SK-N-SH (cell line): ENCODE results near the gene GNG4. TPM values are rescaled to one million over a fixed set of nuclear protein-coding genes. Genes with fewer than 3 reads are reported as not detected.
A peak's percentile ranks its signal among the peaks of the same experiment; 100 is the strongest.

Experiments used
- CTCF ChIA-PET: fragments of 300-600, 350-600 bp; formaldehyde crosslinking; extraction: SDS; loops from one replicate; lab custom pipeline; 2021; lab: Yijun Ruan, JAX
- POLR2A ChIA-PET: fragments of 350-600 bp; sonication (Branson Sonifier 250); formaldehyde crosslinking; extraction: SDS; loops from one replicate; lab custom pipeline; 2020; ENCODE audit warnings: antibody characterized with exemption, inconsistent platforms; lab: Yijun Ruan, JAX
- DNase-seq: peaks from one replicate; pipeline ENCODE4 v3.0.0; 2012
- H2AFZ ChIP-seq: fragments of 200-600 bp; sonication (generic); 2 replicates; pipeline ENCODE4 v1.8.1; 2016; ENCODE audit warnings: antibody characterized with exemption, mild to moderate bottlenecking, low read depth
- H3F3A ChIP-seq: fragments of 200-600 bp; sonication (generic); replicated peaks from 2 replicates; pipeline ENCODE3; 2016; ENCODE audit warnings: antibody characterized with exemption, mild to moderate bottlenecking; ENCODE audit not compliant: insufficient read depth
- H3K27ac ChIP-seq, 2 experiments: fragments of 200-500 bp in 1 of 2; fragments of 200-600 bp in 1 of 2; sonication (Bioruptor generic) in 1 of 2; sonication (generic), shearing (Covaris generic) in 1 of 2; 2 replicates each; pipeline versions ENCODE4 v1.5.1 to v1.6.1; 2014 to 2016; ENCODE audit warnings: low read depth in 2 of 2, inconsistent platforms in 1 of 2, low read length in 1 of 2, mild to moderate bottlenecking in 1 of 2, mixed read lengths in 1 of 2
- H3K27me3 ChIP-seq: fragments of 200-600 bp; sonication (generic), shearing (Covaris generic); 2 replicates; pipeline ENCODE4 v1.6.1; 2016; ENCODE audit warnings: mixed run types; ENCODE audit not compliant: insufficient read depth
- H3K36me3 ChIP-seq, 2 experiments: fragments of 200-500 bp in 1 of 2; fragments of 200-600 bp in 1 of 2; sonication (Bioruptor generic) in 1 of 2; sonication (generic) in 1 of 2; replicated peaks in 1 of 2; 2 replicates each; pipeline versions ENCODE3 to v1.5.1; 2014 to 2016; ENCODE audit warnings: low read length in 1 of 2, mild to moderate bottlenecking in 1 of 2; ENCODE audit not compliant: insufficient read depth in 2 of 2, control insufficient read depth in 1 of 2
- H3K4me1 ChIP-seq, 2 experiments: fragments of 200-500 bp in 1 of 2; fragments of 200-600 bp in 1 of 2; sonication (Bioruptor generic) in 1 of 2; sonication (generic), shearing (Covaris generic) in 1 of 2; 2 replicates each; pipeline versions ENCODE4 v1.5.1 to v1.6.1; 2014 to 2016; ENCODE audit warnings: low read depth in 1 of 2, low read length in 1 of 2, mixed run types in 1 of 2; ENCODE audit not compliant: insufficient read depth in 2 of 2, control insufficient read depth in 1 of 2
- H3K4me2 ChIP-seq: fragments of 200-600 bp; sonication (generic), shearing (Covaris generic); 2 replicates; pipeline ENCODE4 v1.6.1; 2017; ENCODE audit warnings: mixed run types
- H3K4me3 ChIP-seq, 2 experiments: fragments of 200-500 bp in 1 of 2; fragments of 200-600 bp in 1 of 2; sonication (Bioruptor generic) in 1 of 2; sonication (generic), shearing (Covaris generic) in 1 of 2; 2 replicates each; pipeline versions ENCODE4 v1.5.1 to v1.8.1; 2014 to 2016; ENCODE audit warnings: low read depth in 2 of 2, inconsistent platforms in 1 of 2, low read length in 1 of 2, mild to moderate bottlenecking in 1 of 2, mixed read lengths in 1 of 2, moderate library complexity in 1 of 2
- H3K79me2 ChIP-seq: fragments of 200-600 bp; sonication (generic); 2 replicates; pipeline ENCODE4 v1.8.1; 2017; ENCODE audit warnings: mild to moderate bottlenecking; ENCODE audit not compliant: insufficient read depth
- H3K9ac ChIP-seq: fragments of 200-600 bp; sonication (generic); 2 replicates; pipeline ENCODE4 v1.6.1; 2017; ENCODE audit warnings: mixed run types
- H3K9me2 ChIP-seq: fragments of 200-600 bp; sonication (generic); 2 replicates; pipeline ENCODE4 v1.6.1; 2017; ENCODE audit warnings: mixed run types
- H3K9me3 ChIP-seq: fragments of 200-600 bp; sonication (generic); 2 replicates; pipeline ENCODE4 v1.6.1; 2017; ENCODE audit warnings: mixed run types, mild to moderate bottlenecking, moderate library complexity
- H4K20me1 ChIP-seq: fragments of 200-600 bp; sonication (generic); 2 replicates; pipeline ENCODE4 v1.6.1; 2017; ENCODE audit warnings: mild to moderate bottlenecking, mixed run types; ENCODE audit not compliant: insufficient read depth
- CHD2 ChIP-seq: fragments of 150-350 bp; IDR thresholded peaks from 2 replicates; pipeline ENCODE4 v1.6.1; 2018; ENCODE audit warnings: low read length; ENCODE audit not compliant: partially characterized antibody
- EP300 ChIP-seq, 2 experiments: IDR thresholded peaks; 2 replicates each; pipeline versions ENCODE4 v1.4.0 to v1.6.1; 2012; ENCODE audit warnings: borderline replicate concordance in 1 of 2, low read depth in 1 of 2, low read length in 1 of 2
- EZH2phosphoT487 ChIP-seq: fragments of 200-600 bp; sonication (generic); IDR thresholded peaks from 2 replicates; pipeline ENCODE4 v1.6.1; 2017; ENCODE audit warnings: low read depth, mixed run types, mild to moderate bottlenecking, antibody characterized with exemption, moderate library complexity, borderline replicate concordance
- FOXJ3 ChIP-seq: sonication (generic); formaldehyde crosslinking; IDR thresholded peaks from 2 replicates; pipeline ENCODE4 v1.5.1; 2020; ENCODE audit warnings: mild to moderate bottlenecking, missing genetic modification reagents
- FOXM1 ChIP-seq: IDR thresholded peaks from 2 replicates; pipeline ENCODE4 v1.4.0; 2012; ENCODE audit warnings: low read depth, mild to moderate bottlenecking
- GATA2 ChIP-seq: sonication (generic); formaldehyde crosslinking; IDR thresholded peaks from 2 replicates; pipeline ENCODE4 v1.5.0; 2020; ENCODE audit warnings: mild to moderate bottlenecking, missing genetic modification reagents
- MAX ChIP-seq: IDR thresholded peaks from 2 replicates; pipeline ENCODE4 v1.4.0; 2012; ENCODE audit warnings: low read depth
- MEF2A ChIP-seq: IDR thresholded peaks from 2 replicates; pipeline ENCODE4 v1.4.0; 2012; ENCODE audit warnings: low read depth, borderline replicate concordance
- POLR2AphosphoS5 ChIP-seq: IDR thresholded peaks from 2 replicates; pipeline ENCODE4 v1.6.1; 2012; ENCODE audit warnings: low read depth, low read length
- RAD21 ChIP-seq: IDR thresholded peaks from 2 replicates; pipeline ENCODE4 v1.6.1; 2012; ENCODE audit warnings: mild to moderate bottlenecking, low read length
- RCOR1 ChIP-seq: fragments of 150-350 bp; IDR thresholded peaks from 2 replicates; pipeline ENCODE4 v1.6.1; 2017; ENCODE audit warnings: antibody characterized with exemption, low read length
- REST ChIP-seq: IDR thresholded peaks from 2 replicates; pipeline ENCODE4 v1.6.1; 2012; ENCODE audit warnings: mild to moderate bottlenecking, low read depth, low read length, moderate library complexity
- RFX5 ChIP-seq: IDR thresholded peaks from 2 replicates; pipeline ENCODE4 v1.6.1; 2012; ENCODE audit warnings: mild to moderate bottlenecking, improper control_type of control experiment, low read length
- SIN3A ChIP-seq: IDR thresholded peaks from 2 replicates; pipeline ENCODE4 v1.6.1; 2012; ENCODE audit warnings: low read depth, mild to moderate bottlenecking, low read length, moderate library complexity, borderline replicate concordance
- TAF1 ChIP-seq: IDR thresholded peaks from 2 replicates; pipeline ENCODE4 v1.6.1; 2012; ENCODE audit warnings: low read depth, mild to moderate bottlenecking, low read length, moderate library complexity, borderline replicate concordance
- USF2 ChIP-seq: fragments of 150-350 bp; IDR thresholded peaks from 2 replicates; pipeline ENCODE4 v1.6.1; 2017; ENCODE audit warnings: antibody characterized with exemption, low read length, low read depth, borderline replicate concordance
- YY1 ChIP-seq: IDR thresholded peaks from 2 replicates; pipeline ENCODE4 v1.4.0; 2012; ENCODE audit warnings: low read depth, mild to moderate bottlenecking
- WGBS: methylation state at CpG from one replicate; pipeline ENCODE4 v1.1.6; 2017; ENCODE audit warnings: low lambda C conversion rate; 5-methylcytosine and 5-hydroxymethylcytosine counted together
- polyA plus RNA-seq, 3 experiments: library from polyadenylated mRNA; depleted of rRNA; stranded (reverse); fragments of >200 nt; gene quantifications; 2 replicates each; pipeline ENCODE4 v1.2.3, GENCODE V29; 2012
- TF ChIP-seq, protein P1 (sequence below): IDR thresholded peaks from 2 replicates; pipeline ENCODE4 v1.4.0; 2012; ENCODE audit warnings: low read depth, borderline replicate concordance
- TF ChIP-seq, protein P2 (sequence below): fragments of 200-600 bp; sonication (generic); IDR thresholded peaks from 2 replicates; pipeline ENCODE4 v1.6.1; 2017; ENCODE audit warnings: antibody characterized with exemption, mild to moderate bottlenecking, moderate library complexity
- TF ChIP-seq, protein P3 (sequence below): IDR thresholded peaks from 2 replicates; pipeline ENCODE4 v1.4.0; 2012; ENCODE audit warnings: low read depth, borderline replicate concordance

Gene GNG4
- polyA plus RNA-seq, 1 of the 3 experiments (the other 2 are of a cell fraction) = 1.6 TPM

DNA sequence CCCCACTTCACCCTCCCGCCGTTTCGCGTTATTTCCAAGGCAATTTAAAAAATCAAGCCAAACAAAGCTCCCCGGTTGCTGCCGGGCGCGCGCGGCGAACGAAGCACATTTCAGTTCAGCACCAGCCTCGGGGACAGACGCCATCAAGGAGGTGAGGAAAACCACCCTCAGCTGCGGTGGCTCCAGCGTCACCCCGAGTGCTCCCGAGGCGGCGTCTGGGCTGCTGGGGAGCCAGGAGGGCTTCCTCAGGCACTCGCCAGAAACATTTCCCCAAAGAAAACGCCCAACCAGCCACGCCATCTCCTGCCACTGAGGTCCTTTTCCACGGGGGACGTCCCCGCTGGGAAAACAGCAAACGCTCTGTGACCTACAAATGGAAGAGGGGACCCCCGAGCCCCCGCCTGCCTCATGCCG is 623 bp downstream of the GNG4 start:
- Histone ChIP-seq H3K79me2 (no peaks in the 10 kb centered on the region), H3K9me3 (no peaks in the 10 kb centered on the region), H4K20me1 (no peaks in the 10 kb centered on the region), H3K4me2 (peak overlapping the region; percentile 99), H3K4me1 (peaks cover 0 to 29% of the 10 kb centered on the region in 2 experiments; a peak in 2 of 4 replicates), H3K4me3 (peak overlapping the region; percentile 59 to 61), H2AFZ (0 out of 2 replicates have a peak overlapping the region, but pooled peaks have one; percentile 35), H3K9me2 (no peaks in the 10 kb centered on the region), H3F3A (peaks cover 8% of the 10 kb centered on the region), H3K9ac (no peak overlapping the region), H3K27ac (peak overlapping the region in 1 of 2 experiments; percentile 88; a peak in 2 of 4 replicates), H3K27me3 (peaks cover 10% of the 10 kb centered on the region; the same call in 1 of the 2 replicates), H3K36me3 (no peaks in the 10 kb centered on the region)
- 4% methylated on average over 21 of the region's 30 CpGs for WGBS
- TF ChIP-seq GATA2 (CRISPR knock-in tag) = no peak
- TF ChIP-seq USF2 = no peak
- TF ChIP-seq RCOR1 = no peak
- TF ChIP-seq MAX = peak; percentile 34; the same call in 1 of the 2 replicates
- TF ChIP-seq, protein P1, sequence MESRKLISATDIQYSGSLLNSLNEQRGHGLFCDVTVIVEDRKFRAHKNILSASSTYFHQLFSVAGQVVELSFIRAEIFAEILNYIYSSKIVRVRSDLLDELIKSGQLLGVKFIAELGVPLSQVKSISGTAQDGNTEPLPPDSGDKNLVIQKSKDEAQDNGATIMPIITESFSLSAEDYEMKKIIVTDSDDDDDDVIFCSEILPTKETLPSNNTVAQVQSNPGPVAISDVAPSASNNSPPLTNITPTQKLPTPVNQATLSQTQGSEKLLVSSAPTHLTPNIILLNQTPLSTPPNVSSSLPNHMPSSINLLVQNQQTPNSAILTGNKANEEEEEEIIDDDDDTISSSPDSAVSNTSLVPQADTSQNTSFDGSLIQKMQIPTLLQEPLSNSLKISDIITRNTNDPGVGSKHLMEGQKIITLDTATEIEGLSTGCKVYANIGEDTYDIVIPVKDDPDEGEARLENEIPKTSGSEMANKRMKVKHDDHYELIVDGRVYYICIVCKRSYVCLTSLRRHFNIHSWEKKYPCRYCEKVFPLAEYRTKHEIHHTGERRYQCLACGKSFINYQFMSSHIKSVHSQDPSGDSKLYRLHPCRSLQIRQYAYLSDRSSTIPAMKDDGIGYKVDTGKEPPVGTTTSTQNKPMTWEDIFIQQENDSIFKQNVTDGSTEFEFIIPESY = no peak
- TF ChIP-seq CHD2 = no peak
- TF ChIP-seq EZH2phosphoT487 = no peak
- no peak for TF ChIP-seq RFX5
- TF ChIP-seq REST = peak; percentile 98
- TF ChIP-seq RAD21 = no peak
- no peak for TF ChIP-seq MEF2A
- TF ChIP-seq TAF1 = no peak
- TF ChIP-seq EP300 (IDR thresholded peaks at IDR 0.05; ENCODE audit: borderline replicate concordance in 1 of 2, low read depth in 1 of 2, low read length in 1 of 2) = no peak
- TF ChIP-seq SIN3A = peak; percentile 91; the same call in 1 of the 2 replicates
- TF ChIP-seq FOXM1 = no peak
- TF ChIP-seq, protein P2, sequence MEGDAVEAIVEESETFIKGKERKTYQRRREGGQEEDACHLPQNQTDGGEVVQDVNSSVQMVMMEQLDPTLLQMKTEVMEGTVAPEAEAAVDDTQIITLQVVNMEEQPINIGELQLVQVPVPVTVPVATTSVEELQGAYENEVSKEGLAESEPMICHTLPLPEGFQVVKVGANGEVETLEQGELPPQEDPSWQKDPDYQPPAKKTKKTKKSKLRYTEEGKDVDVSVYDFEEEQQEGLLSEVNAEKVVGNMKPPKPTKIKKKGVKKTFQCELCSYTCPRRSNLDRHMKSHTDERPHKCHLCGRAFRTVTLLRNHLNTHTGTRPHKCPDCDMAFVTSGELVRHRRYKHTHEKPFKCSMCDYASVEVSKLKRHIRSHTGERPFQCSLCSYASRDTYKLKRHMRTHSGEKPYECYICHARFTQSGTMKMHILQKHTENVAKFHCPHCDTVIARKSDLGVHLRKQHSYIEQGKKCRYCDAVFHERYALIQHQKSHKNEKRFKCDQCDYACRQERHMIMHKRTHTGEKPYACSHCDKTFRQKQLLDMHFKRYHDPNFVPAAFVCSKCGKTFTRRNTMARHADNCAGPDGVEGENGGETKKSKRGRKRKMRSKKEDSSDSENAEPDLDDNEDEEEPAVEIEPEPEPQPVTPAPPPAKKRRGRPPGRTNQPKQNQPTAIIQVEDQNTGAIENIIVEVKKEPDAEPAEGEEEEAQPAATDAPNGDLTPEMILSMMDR = no peak
- 0 out of 2 replicates have a peak, but pooled peaks have one; percentile 12 for TF ChIP-seq FOXJ3 (CRISPR knock-in tag)
- no peak for TF ChIP-seq YY1
- TF ChIP-seq POLR2AphosphoS5 = no peak
- TF ChIP-seq, protein P3, sequence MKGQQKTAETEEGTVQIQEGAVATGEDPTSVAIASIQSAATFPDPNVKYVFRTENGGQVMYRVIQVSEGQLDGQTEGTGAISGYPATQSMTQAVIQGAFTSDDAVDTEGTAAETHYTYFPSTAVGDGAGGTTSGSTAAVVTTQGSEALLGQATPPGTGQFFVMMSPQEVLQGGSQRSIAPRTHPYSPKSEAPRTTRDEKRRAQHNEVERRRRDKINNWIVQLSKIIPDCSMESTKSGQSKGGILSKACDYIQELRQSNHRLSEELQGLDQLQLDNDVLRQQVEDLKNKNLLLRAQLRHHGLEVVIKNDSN = no peak
- ChIA-PET POLR2A (interaction anchor here (0.6 to 1.0 kb wide), 2 partner anchors 31 to 144 kb away, joined by 3 read pairs; no protein-coding TSS in a partner anchor), CTCF (interaction anchor here (0.8 to 1.5 kb wide), 2 partner anchors 13 to 16 kb away, joined by 4 read pairs; no protein-coding TSS in a partner anchor)
- DNase-seq = peak; percentile 68
